Stimulated activated naive CD8-positive, alpha-beta T cell treated with anti-CD3 and anti-CD28 coated beads, Interleukin-15, amount 100 ng/mL, for 72 hours (primary cell): Measurements from ENCODE around the gene ZNF616.

Source experiments
- ATAC-seq: fragments of 150-1000 bp; cut with Tn5 transposase; 2 replicates; pipeline ENCODE4 v1.10.0; 2021; ENCODE audit warnings: mild to moderate bottlenecking, moderate library complexity
- DNase-seq, 2 donors: peaks; one replicate each; pipeline ENCODE4 v3.0.0; 2021 to 2022
- H3K27ac Mint-ChIP-seq, 2 donors: one replicate each; pipeline ENCODE4 v1.8.0; 2022; ENCODE audit warnings: mild to moderate bottlenecking in 2 of 2, mixed read lengths in 2 of 2, moderate library complexity in 2 of 2
- H3K27me3 Mint-ChIP-seq: one replicate; pipeline ENCODE4 v1.8.0; 2022; ENCODE audit warnings: mixed read lengths
- H3K4me1 Mint-ChIP-seq: one replicate; pipeline ENCODE4 v1.8.0; 2022; ENCODE audit warnings: mild to moderate bottlenecking, mixed read lengths
- H3K4me3 Mint-ChIP-seq, 2 donors: one replicate each; pipeline ENCODE4 v1.8.0; 2022; ENCODE audit warnings: mild to moderate bottlenecking in 2 of 2, mixed read lengths in 2 of 2, moderate library complexity in 1 of 2
- H3K9me3 Mint-ChIP-seq, 2 donors: one replicate each; pipeline ENCODE4 v1.8.0; 2022; ENCODE audit warnings: mixed read lengths in 2 of 2

ZNF616 gene

GRCh38 chr19:52139252-52140031, at the start of gene ZNF616:
Gene ZNF616 (minus strand): TSS chr19:52139938. CDS start chr19:52130512, 9,426 bp downstream.
- H3K27ac Mint-ChIP-seq, result peak within 1 kb of the TSS; percentile 91 to 92
- H3K4me3 Mint-ChIP-seq, result peak within 1 kb of the TSS; percentile 95
- peaks cover 29 to 32% of the 10 kb centered on the region in 2 donors for H3K9me3 Mint-ChIP-seq
- peaks cover 33% of the 10 kb centered on the region for H3K4me1 Mint-ChIP-seq
- ATAC-seq (peak; percentile 91), DNase-seq (peak; percentile 97)
- no peaks in the 10 kb centered on the region for H3K27me3 Mint-ChIP-seq

- Mint-ChIP-seq H3K4me1 (peaks cover 39% of the 10 kb centered on the region), H3K27ac (peak overlapping the region; percentile 99 to 100), H3K27me3 (no peaks in the 10 kb centered on the region), H3K9me3 (no peaks in the 10 kb centered on the region), H3K4me3 (peak overlapping the region; percentile 98 to 100)
- DNase-seq, result peak in 1 of 2 donors; percentile 99
- no peak for ATAC-seq
Measured at GRCh38 chr19:52188822-52189734, 49.3 kb upstream of the ZNF616 start.

GRCh38 chr19:52187407-52187806, 47.7 kb upstream of the ZNF616 start:
- no peak overlapping the region for H3K4me3 Mint-ChIP-seq

GRCh38 chr19:52176574-52176973, 36.8 kb upstream of the ZNF616 start:
- Mint-ChIP-seq H3K4me1 (peaks cover 5% of the 10 kb centered on the region), H3K27ac (no peak overlapping the region), H3K4me3 (no peak overlapping the region), H3K9me3 (no peaks in the 10 kb centered on the region), H3K27me3 (no peaks in the 10 kb centered on the region)
- DNase-seq, result no peak
- no peak for ATAC-seq

More at GRCh38 chr19:52187407-52187806, 47.7 kb upstream of the ZNF616 start:
- DNase-seq (no peak), ATAC-seq (no peak)
- peaks cover 26% of the 10 kb centered on the region for H3K4me1 Mint-ChIP-seq
- no peak overlapping the region for H3K27ac Mint-ChIP-seq
- no peaks in the 10 kb centered on the region for H3K9me3 Mint-ChIP-seq
- no peaks in the 10 kb centered on the region for H3K27me3 Mint-ChIP-seq

GRCh38 chr19:52172347-52172746, 32.6 kb upstream of the ZNF616 start:
- DNase-seq, result no peak

GRCh38 chr19:52171321-52172169, 31.8 kb upstream of the ZNF616 start, which contains the start of gene ZNF836:
Gene ZNF836 (minus strand): TSS chr19:52171621. CDS start chr19:52168072, 3,549 bp downstream.
- peak within 1 kb of the TSS; percentile 95 to 96 for H3K27ac Mint-ChIP-seq
- H3K4me1 Mint-ChIP-seq, result peaks cover 25% of the 10 kb centered on the region
- H3K27me3 Mint-ChIP-seq, result no peaks in the 10 kb centered on the region
- peaks cover 4 to 7% of the 10 kb centered on the region in 2 donors for H3K9me3 Mint-ChIP-seq
- DNase-seq, result peak; percentile 85 to 89
- ATAC-seq, result peak; percentile 98
- H3K4me3 Mint-ChIP-seq, result peak within 1 kb of the TSS; percentile 89 to 94

More at GRCh38 chr19:52172347-52172746, 32.6 kb upstream of the ZNF616 start:
- Mint-ChIP-seq H3K27me3 (no peaks in the 10 kb centered on the region), H3K4me1 (peaks cover 25% of the 10 kb centered on the region), H3K9me3 (peaks cover 4 to 7% of the 10 kb centered on the region in 2 donors), H3K4me3 (peak overlapping the region; percentile 89 to 94), H3K27ac (no peak overlapping the region)
- ATAC-seq, result no peak

- Mint-ChIP-seq H3K4me1 (peaks cover 25% of the 10 kb centered on the region), H3K4me3 (peak overlapping the region; percentile 89 to 94), H3K27me3 (no peaks in the 10 kb centered on the region), H3K9me3 (peaks cover 4 to 7% of the 10 kb centered on the region in 2 donors), H3K27ac (peak overlapping the region; percentile 95 to 96)
- ATAC-seq, result peak; percentile 37
- no peak for DNase-seq
Measured at GRCh38 chr19:52170863-52171320, 31.2 kb upstream of the ZNF616 start.

GRCh38 chr19:52170304-52170703, 30.6 kb upstream of the ZNF616 start:
- DNase-seq (peak in 1 of 2 donors; percentile 7), ATAC-seq (no peak)
- Mint-ChIP-seq H3K4me1 (peaks cover 25% of the 10 kb centered on the region), H3K27me3 (no peaks in the 10 kb centered on the region), H3K9me3 (peaks cover 4 to 7% of the 10 kb centered on the region in 2 donors), H3K4me3 (peak overlapping the region; percentile 89 to 94), H3K27ac (peak overlapping the region; percentile 95 to 96)

- Mint-ChIP-seq H3K27ac (no peak overlapping the region), H3K4me1 (no peaks in the 10 kb centered on the region), H3K27me3 (no peaks in the 10 kb centered on the region), H3K9me3 (peaks cover 56 to 79% of the 10 kb centered on the region in 2 donors), H3K4me3 (no peak overlapping the region)
- DNase-seq (no peak), ATAC-seq (no peak)
Measured at GRCh38 chr19:52155596-52156359, 16.0 kb upstream of the ZNF616 start.

- ATAC-seq (no peak), DNase-seq (no peak)
- H3K9me3 Mint-ChIP-seq, result peaks cover 24 to 37% of the 10 kb centered on the region in 2 donors
- H3K4me1 Mint-ChIP-seq, result no peaks in the 10 kb centered on the region
- no peaks in the 10 kb centered on the region for H3K27me3 Mint-ChIP-seq
- H3K27ac Mint-ChIP-seq, result no peak overlapping the region
- no peak overlapping the region for H3K4me3 Mint-ChIP-seq
Measured at GRCh38 chr19:52148256-52148655, 8.5 kb upstream of the ZNF616 start.

- ATAC-seq (no peak), DNase-seq (no peak)
- Mint-ChIP-seq H3K27me3 (no peaks in the 10 kb centered on the region), H3K9me3 (peaks cover 25 to 31% of the 10 kb centered on the region in 2 donors), H3K27ac (no peak overlapping the region), H3K4me1 (peaks cover 26% of the 10 kb centered on the region), H3K4me3 (no peak overlapping the region)
Measured at GRCh38 chr19:52142001-52142595, 2.4 kb upstream of the ZNF616 start.

- peaks cover 26% of the 10 kb centered on the region for H3K4me1 Mint-ChIP-seq
- no peaks in the 10 kb centered on the region for H3K27me3 Mint-ChIP-seq
- H3K9me3 Mint-ChIP-seq, result peaks cover 25 to 31% of the 10 kb centered on the region in 2 donors
- no peak overlapping the region for H3K4me3 Mint-ChIP-seq
- H3K27ac Mint-ChIP-seq, result no peak overlapping the region
- DNase-seq (no peak), ATAC-seq (no peak)
Measured at GRCh38 chr19:52141203-52141602, 1.5 kb upstream of the ZNF616 start.

- no peak for DNase-seq
- peak overlapping the region; percentile 95 for H3K4me3 Mint-ChIP-seq
- H3K27me3 Mint-ChIP-seq, result no peaks in the 10 kb centered on the region
- peak; percentile 97 for ATAC-seq
- H3K9me3 Mint-ChIP-seq, result peaks cover 29 to 30% of the 10 kb centered on the region in 2 donors
- peaks cover 30% of the 10 kb centered on the region for H3K4me1 Mint-ChIP-seq
- no peak overlapping the region for H3K27ac Mint-ChIP-seq
Measured at GRCh38 chr19:52140032-52140710, 433 bp upstream of the ZNF616 start.
